Common myeloid progenitor, CD34-positive (primary cell): ENCODE data around the gene PFKP. TPM values are rescaled to one million over a fixed set of nuclear protein-coding genes. Genes with fewer than 3 reads are reported as not detected.
A peak's percentile ranks its signal among the peaks of the same experiment; 100 is the strongest.

Experiments
- CTCF ChIA-PET: fragments of 350-600 bp; sonication (Branson Sonifier 250); formaldehyde crosslinking; loops from one replicate; lab custom pipeline; 2021; ENCODE audit warnings: antibody characterized with exemption; lab: Charles Lee
- POLR2A ChIA-PET: fragments of 350-600 bp; sonication (Branson Sonifier 250); formaldehyde crosslinking; loops from one replicate; lab custom pipeline; 2021; ENCODE audit warnings: antibody characterized with exemption; lab: Charles Lee
- DNase-seq, 3 donors: peaks; one replicate each; pipeline versions ENCODE4 v3.0.0 to v3.0.0-alpha.2; 2013
- H3K27ac ChIP-seq, 2 experiments: 1 replicate in 1 of 2; 2 replicates in 1 of 2; pipeline ENCODE4 v1.7.0; 2013; ENCODE audit warnings: inconsistent platforms in 2 of 2, low read length in 2 of 2, mild to moderate bottlenecking in 2 of 2, low read depth in 1 of 2, moderate library complexity in 1 of 2; ENCODE audit not compliant: severe bottlenecking in 2 of 2, insufficient read depth in 1 of 2, poor library complexity in 1 of 2
- H3K27me3 ChIP-seq, 5 experiments: replicated peaks in 2 of 5; 1 replicate in 3 of 5; 2 replicates in 2 of 5; pipeline versions ENCODE4 v1.6.1 to v1.7.0; 2013; ENCODE audit warnings: low read length in 4 of 5, mild to moderate bottlenecking in 2 of 5, moderate library complexity in 2 of 5, inconsistent platforms in 1 of 5; ENCODE audit not compliant: insufficient read depth in 5 of 5, control insufficient read depth in 4 of 5
- H3K36me3 ChIP-seq, 4 experiments: 1 replicate in 2 of 4; 2 replicates in 2 of 4; pipeline versions ENCODE4 v1.6.1 to v1.7.0; 2013; ENCODE audit warnings: low read length in 3 of 4, control low read depth in 1 of 4, mild to moderate bottlenecking in 1 of 4; ENCODE audit not compliant: control insufficient read depth in 4 of 4, insufficient read depth in 4 of 4
- H3K4me1 ChIP-seq, 4 experiments: 1 replicate in 3 of 4; 2 replicates in 1 of 4; pipeline versions ENCODE4 v1.6.1 to v1.7.1; 2013; ENCODE audit warnings: low read length in 3 of 4, mild to moderate bottlenecking in 3 of 4, control low read depth in 1 of 4, inconsistent platforms in 1 of 4, moderate library complexity in 1 of 4; ENCODE audit not compliant: control insufficient read depth in 4 of 4, insufficient read depth in 4 of 4; ENCODE audit errors: control extremely low read depth in 1 of 4
- H3K4me3 ChIP-seq, 7 experiments: 1 replicate in 4 of 7; 2 replicates in 3 of 7; pipeline versions ENCODE4 v1.5.1 to v1.7.0; 2013; ENCODE audit warnings: mild to moderate bottlenecking in 7 of 7, low read length in 6 of 7, moderate library complexity in 6 of 7, inconsistent platforms in 2 of 7, low read depth in 2 of 7, control low read depth in 1 of 7; ENCODE audit not compliant: insufficient read depth in 4 of 7, control insufficient read depth in 1 of 7; ENCODE audit errors: extremely low read depth in 1 of 7
- H3K9me3 ChIP-seq, 5 experiments: 1 replicate in 4 of 5; 2 replicates in 1 of 5; pipeline versions ENCODE4 v1.6.1 to v1.7.1; 2013; ENCODE audit warnings: low read length in 4 of 5, mild to moderate bottlenecking in 2 of 5, inconsistent platforms in 1 of 5, low read depth in 1 of 5, moderate library complexity in 1 of 5; ENCODE audit not compliant: control insufficient read depth in 4 of 5, insufficient read depth in 2 of 5; ENCODE audit errors: control extremely low read depth in 1 of 5
- WGBS: methylation state at CpG from one replicate; pipeline ENCODE4 v1.1.5; 2013; ENCODE audit not compliant: insufficient coverage; 5-methylcytosine and 5-hydroxymethylcytosine counted together
- polyA plus RNA-seq: library from polyadenylated mRNA; unstranded; fragments of 120-200 nt; gene quantifications from one replicate; pipeline ENCODE4 v1.2.1, GENCODE V29; 2013

The PFKP gene
- 53.7 TPM for polyA plus RNA-seq

- peak within 1 kb of the TSS; percentile 56 to 92 (median 85) for H3K4me3 ChIP-seq
- peak within 1 kb of the TSS; percentile 33 to 68 for H3K27ac ChIP-seq
- DNase-seq: peak in 2 of 3 donors; percentile 45 to 65
- H3K4me1 ChIP-seq: peaks cover 0 to 44% (median 32%) of the 10 kb centered on the region in 4 experiments
- peaks cover 0 to 24% (median 12%) of the 10 kb centered on the region in 5 experiments for H3K27me3 ChIP-seq
- ChIA-PET CTCF (interaction anchor here (1.4 kb wide), 1 partner anchor 26 kb away, joined by 3 read pairs; no protein-coding TSS in a partner anchor), POLR2A (interaction anchor here (1.4 to 2.3 kb wide), 2 partner anchors 28 to 105 kb away, joined by 6 to 7 read pairs; partner anchors contain the start of gene PITRM1)
- 0% methylated on average over 51 of the region's 86 CpGs for WGBS
- no peaks in the 10 kb centered on the region for H3K9me3 ChIP-seq
- H3K36me3 ChIP-seq: peaks cover 0 to 16% (median 5%) of the 10 kb centered on the region in 4 experiments
Measured at GRCh38 chr10:3067118-3067858, at the start of gene PFKP. Gene PFKP, plus strand, starts transcription at chr10:3067548. Its CDS starts 48 bp downstream, at chr10:3067596.

- H3K4me3 ChIP-seq: no peak overlapping the region
Measured at GRCh38 chr10:3018247-3018646, 49.1 kb upstream of the PFKP start.

GRCh38 chr10:3020311-3020710 is 47.0 kb upstream of the PFKP start:
- ChIA-PET CTCF (interaction anchor here (1.0 kb wide), 1 partner anchor 70 kb away, joined by 3 read pairs; no protein-coding TSS in a partner anchor), POLR2A (no interaction called here)
- 95% methylated on average over 12 of the region's 15 CpGs for WGBS
- no peak for DNase-seq
- H3K4me3 ChIP-seq: no peak overlapping the region
- H3K27me3 ChIP-seq: peaks cover 0 to 6% (median 2%) of the 10 kb centered on the region in 5 experiments
- H3K27ac ChIP-seq: no peak overlapping the region
- no peaks in the 10 kb centered on the region for H3K4me1 ChIP-seq
- H3K9me3 ChIP-seq: peaks cover 0 to 3% (median 0%) of the 10 kb centered on the region in 5 experiments
- no peaks in the 10 kb centered on the region for H3K36me3 ChIP-seq

More at GRCh38 chr10:3018247-3018646, 49.1 kb upstream of the PFKP start:
- Histone ChIP-seq H3K4me1 (no peaks in the 10 kb centered on the region), H3K36me3 (no peaks in the 10 kb centered on the region), H3K9me3 (peaks cover 0 to 7% (median 2%) of the 10 kb centered on the region in 5 experiments), H3K27ac (no peak overlapping the region), H3K27me3 (peaks cover 0 to 21% (median 4%) of the 10 kb centered on the region in 5 experiments)
- WGBS: 97% methylated on average over 3 of the region's 4 CpGs
- ChIA-PET POLR2A (no interaction called here), CTCF (no interaction called here)
- DNase-seq: no peak

- no peak overlapping the region for H3K4me3 ChIP-seq
- H3K27ac ChIP-seq: no peak overlapping the region
- ChIA-PET POLR2A (no interaction called here), CTCF (interaction anchor here (1.0 kb wide), 1 partner anchor 71 kb away, joined by 3 read pairs; no protein-coding TSS in a partner anchor)
- H3K4me1 ChIP-seq: no peaks in the 10 kb centered on the region
- H3K36me3 ChIP-seq: no peaks in the 10 kb centered on the region
- 96% methylated on average over 18 of the region's 19 CpGs for WGBS
- H3K9me3 ChIP-seq: peaks cover 0 to 3% (median 0%) of the 10 kb centered on the region in 5 experiments
- H3K27me3 ChIP-seq: peaks cover 0 to 6% (median 2%) of the 10 kb centered on the region in 5 experiments
- no peak for DNase-seq
Measured at GRCh38 chr10:3020881-3021280, 46.5 kb upstream of the PFKP start.

- Histone ChIP-seq H3K9me3 (peaks cover 0 to 3% (median 0%) of the 10 kb centered on the region in 5 experiments), H3K36me3 (no peaks in the 10 kb centered on the region), H3K27ac (no peak overlapping the region), H3K4me1 (no peaks in the 10 kb centered on the region), H3K4me3 (no peak overlapping the region), H3K27me3 (peaks cover 0 to 6% (median 2%) of the 10 kb centered on the region in 5 experiments)
- whole genome bisulfite sequencing: 100% methylated on average over 1 of the region's 3 CpGs
- CTCF ChIA-PET: no interaction called here
- POLR2A ChIA-PET: no interaction called here
- DNase-seq: no peak
Measured at GRCh38 chr10:3022027-3022426, 45.3 kb upstream of the PFKP start.

GRCh38 chr10:3023892-3024291 is 43.5 kb upstream of the PFKP start:
- POLR2A ChIA-PET: no interaction called here

More at GRCh38 chr10:3023892-3024291, 43.5 kb upstream of the PFKP start:
- Histone ChIP-seq H3K9me3 (peaks cover 0 to 3% (median 0%) of the 10 kb centered on the region in 5 experiments), H3K27me3 (peaks cover 0 to 6% (median 2%) of the 10 kb centered on the region in 5 experiments), H3K36me3 (no peaks in the 10 kb centered on the region), H3K4me3 (no peak overlapping the region), H3K27ac (no peak overlapping the region), H3K4me1 (no peaks in the 10 kb centered on the region)
- 86% methylated on average over 2 of the region's 2 CpGs for WGBS
- CTCF ChIA-PET: no interaction called here
- DNase-seq: no peak
